BJ (cell line): ENCODE results near the gene P2RY14. TPM values are rescaled to one million over a fixed set of nuclear protein-coding genes. Genes with fewer than 3 reads are reported as not detected.

Source experiments
- CTCF ChIA-PET: fragments of 350-600 bp; formaldehyde crosslinking; extraction: SDS; loops from one replicate; lab custom pipeline; 2021; ENCODE audit warnings: antibody characterized with exemption, inconsistent platforms; lab: Yijun Ruan, JAX
- POLR2A ChIA-PET: fragments of 300-600 bp; sonication (Branson Sonifier 250); formaldehyde crosslinking; extraction: SDS; loops from one replicate; lab custom pipeline; 2021; ENCODE audit warnings: antibody characterized with exemption; lab: Charles Lee
- DNase-seq: peaks from one replicate; pipeline ENCODE4 v3.0.0-alpha.2; 2011; ENCODE audit warnings: low read depth
- H3K27me3 ChIP-seq: 2 replicates; pipeline ENCODE4 v1.6.0; 2011; ENCODE audit warnings: low read length; ENCODE audit not compliant: control insufficient read depth, insufficient read depth
- H3K36me3 ChIP-seq: 2 replicates; pipeline ENCODE4 v1.5.1; 2011; ENCODE audit warnings: low read length; ENCODE audit not compliant: control insufficient read depth, insufficient read depth
- H3K4me3 ChIP-seq: 2 replicates; pipeline ENCODE4 v1.5.1; 2011; ENCODE audit warnings: low read depth, mild to moderate bottlenecking, control low read depth, low read length
- polyA plus RNA-seq: library from polyadenylated mRNA; depleted of rRNA; stranded (reverse); fragments of >200 nt; gene quantifications from 2 replicates; pipeline ENCODE4 v1.2.3, GENCODE V29; 2011
- TF ChIP-seq, protein P1 (sequence below): IDR thresholded peaks from 2 replicates; pipeline ENCODE4 v1.5.1; 2011; ENCODE audit warnings: low read depth, mild to moderate bottlenecking, control low read depth, inconsistent platforms, low read length, moderate library complexity; ENCODE audit not compliant: insufficient read depth

The P2RY14 gene
- polyA plus RNA-seq, 1 experiment = not detected

DNA sequence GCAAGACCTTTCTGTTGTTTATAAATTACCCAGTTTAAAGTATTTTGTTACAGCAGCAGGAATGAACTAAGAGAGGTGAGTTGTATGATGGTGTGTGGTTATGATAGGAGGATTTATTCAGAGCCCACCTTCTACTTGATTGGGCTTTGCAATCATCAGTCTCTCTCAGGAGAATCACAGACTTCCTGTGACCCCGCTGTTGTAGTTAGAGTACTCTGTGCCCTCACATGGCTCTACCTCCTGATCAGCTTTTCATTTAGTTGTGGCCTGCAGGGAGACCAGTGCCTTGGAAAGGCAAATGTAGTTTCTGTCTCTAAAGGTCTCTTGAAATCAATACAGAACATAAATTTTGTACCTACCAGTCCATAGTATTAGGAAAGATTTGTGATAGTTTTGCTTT is 7.6 kb upstream of the P2RY14 start:
- no peaks in the 10 kb centered on the region for H3K36me3 ChIP-seq
- H3K4me3 ChIP-seq = no peak overlapping the region
- TF ChIP-seq, protein P1, sequence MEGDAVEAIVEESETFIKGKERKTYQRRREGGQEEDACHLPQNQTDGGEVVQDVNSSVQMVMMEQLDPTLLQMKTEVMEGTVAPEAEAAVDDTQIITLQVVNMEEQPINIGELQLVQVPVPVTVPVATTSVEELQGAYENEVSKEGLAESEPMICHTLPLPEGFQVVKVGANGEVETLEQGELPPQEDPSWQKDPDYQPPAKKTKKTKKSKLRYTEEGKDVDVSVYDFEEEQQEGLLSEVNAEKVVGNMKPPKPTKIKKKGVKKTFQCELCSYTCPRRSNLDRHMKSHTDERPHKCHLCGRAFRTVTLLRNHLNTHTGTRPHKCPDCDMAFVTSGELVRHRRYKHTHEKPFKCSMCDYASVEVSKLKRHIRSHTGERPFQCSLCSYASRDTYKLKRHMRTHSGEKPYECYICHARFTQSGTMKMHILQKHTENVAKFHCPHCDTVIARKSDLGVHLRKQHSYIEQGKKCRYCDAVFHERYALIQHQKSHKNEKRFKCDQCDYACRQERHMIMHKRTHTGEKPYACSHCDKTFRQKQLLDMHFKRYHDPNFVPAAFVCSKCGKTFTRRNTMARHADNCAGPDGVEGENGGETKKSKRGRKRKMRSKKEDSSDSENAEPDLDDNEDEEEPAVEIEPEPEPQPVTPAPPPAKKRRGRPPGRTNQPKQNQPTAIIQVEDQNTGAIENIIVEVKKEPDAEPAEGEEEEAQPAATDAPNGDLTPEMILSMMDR = no peak
- H3K27me3 ChIP-seq = no peaks in the 10 kb centered on the region
- POLR2A ChIA-PET = no interaction called here
- CTCF ChIA-PET = interaction anchor here (0.7 to 6.6 kb wide), 9 partner anchors 12 to 127 kb away, joined by 3 to 60 read pairs (median 4); no protein-coding TSS in a partner anchor
- DNase-seq = no peak

DNA sequence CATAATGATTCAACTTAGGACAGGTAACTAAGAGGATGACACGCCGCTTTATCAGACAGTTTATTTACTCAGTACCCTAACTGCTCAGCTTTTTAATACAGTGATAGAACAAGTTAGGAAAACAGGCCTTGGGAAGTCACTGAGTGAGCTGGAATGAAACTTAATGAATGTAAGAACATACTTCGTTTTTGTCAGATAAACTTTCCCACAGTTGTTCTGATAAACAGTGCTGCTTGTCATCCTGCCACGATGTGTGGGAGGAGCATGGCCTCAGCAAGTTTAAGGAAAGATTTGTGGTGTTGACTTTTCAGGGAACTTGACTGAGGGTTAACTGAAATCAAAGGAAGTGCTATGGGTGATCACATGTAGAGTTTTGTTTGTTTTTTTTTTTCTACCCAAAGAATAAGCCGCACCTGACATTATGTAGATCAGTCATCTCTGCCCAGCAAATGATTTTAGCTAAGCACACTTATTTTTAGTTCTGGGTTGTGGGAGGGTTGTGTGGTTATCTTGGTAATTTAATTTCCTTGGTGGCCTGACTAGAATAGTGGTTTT is 5.6 kb upstream of the P2RY14 start:
- DNase-seq = no peak
- no peaks in the 10 kb centered on the region for H3K36me3 ChIP-seq
- H3K27me3 ChIP-seq = no peaks in the 10 kb centered on the region
- POLR2A ChIA-PET = no interaction called here
- no peak overlapping the region for H3K4me3 ChIP-seq
- CTCF ChIA-PET = interaction anchor here (1.3 to 6.6 kb wide), 5 partner anchors 8 to 634 kb away, joined by 3 to 60 read pairs (median 4); no protein-coding TSS in a partner anchor
- TF ChIP-seq, protein P1 = no peak

DNA sequence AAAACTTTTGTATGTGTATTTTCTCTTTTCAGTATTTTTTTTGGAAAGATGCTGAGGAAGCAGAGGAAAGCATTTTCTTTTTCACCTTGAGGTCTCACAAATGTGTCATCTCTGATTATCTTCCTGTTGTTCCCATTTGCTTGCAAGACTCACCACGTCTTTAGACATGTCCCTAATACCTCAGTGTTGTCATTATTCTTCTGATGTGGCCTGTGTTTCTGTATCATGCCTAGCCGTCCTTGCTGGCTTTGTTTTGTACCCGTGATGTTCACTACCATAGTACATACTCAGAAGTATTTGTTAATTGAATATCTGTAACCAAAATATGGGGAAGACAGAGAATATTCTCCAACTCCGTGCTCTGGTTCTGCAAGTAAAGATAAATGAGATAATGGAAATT is 5.0 kb upstream of the P2RY14 start:
- no peaks in the 10 kb centered on the region for H3K36me3 ChIP-seq
- TF ChIP-seq, protein P1 = no peak
- H3K27me3 ChIP-seq = no peaks in the 10 kb centered on the region
- CTCF ChIA-PET = interaction anchor here (2.4 to 6.6 kb wide), 2 partner anchors 55 to 116 kb away, joined by 10 to 60 read pairs; no protein-coding TSS in a partner anchor
- DNase-seq = no peak
- H3K4me3 ChIP-seq = no peak overlapping the region
- POLR2A ChIA-PET = no interaction called here

DNA sequence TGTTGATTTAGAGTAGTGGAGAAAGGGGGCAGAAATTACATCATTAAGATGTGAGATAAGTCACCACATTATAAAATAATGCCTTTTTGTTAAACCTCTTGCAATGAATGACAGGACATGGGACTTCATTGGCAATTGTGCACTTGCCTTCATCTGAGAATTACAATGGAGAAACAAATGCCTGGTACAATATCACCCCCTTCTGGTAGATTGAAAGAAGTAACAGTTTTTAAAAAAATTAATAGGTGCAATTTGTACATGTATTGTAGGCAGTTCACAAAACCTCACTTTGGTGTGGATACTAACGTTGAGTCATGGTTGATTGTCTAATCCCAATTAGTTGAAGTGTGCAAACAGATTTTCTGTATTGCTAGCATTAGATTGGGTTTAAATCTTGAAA is 4.6 kb upstream of the P2RY14 start:
- DNase-seq = no peak
- POLR2A ChIA-PET = no interaction called here
- CTCF ChIA-PET = interaction anchor here (0.6 to 6.4 kb wide), 11 partner anchors 19 to 555 kb away, joined by 3 to 94 read pairs (median 4); no protein-coding TSS in a partner anchor
- Histone ChIP-seq H3K27me3 (no peaks in the 10 kb centered on the region), H3K36me3 (no peaks in the 10 kb centered on the region), H3K4me3 (no peak overlapping the region)
- TF ChIP-seq, protein P1 = peak; percentile 57

DNA sequence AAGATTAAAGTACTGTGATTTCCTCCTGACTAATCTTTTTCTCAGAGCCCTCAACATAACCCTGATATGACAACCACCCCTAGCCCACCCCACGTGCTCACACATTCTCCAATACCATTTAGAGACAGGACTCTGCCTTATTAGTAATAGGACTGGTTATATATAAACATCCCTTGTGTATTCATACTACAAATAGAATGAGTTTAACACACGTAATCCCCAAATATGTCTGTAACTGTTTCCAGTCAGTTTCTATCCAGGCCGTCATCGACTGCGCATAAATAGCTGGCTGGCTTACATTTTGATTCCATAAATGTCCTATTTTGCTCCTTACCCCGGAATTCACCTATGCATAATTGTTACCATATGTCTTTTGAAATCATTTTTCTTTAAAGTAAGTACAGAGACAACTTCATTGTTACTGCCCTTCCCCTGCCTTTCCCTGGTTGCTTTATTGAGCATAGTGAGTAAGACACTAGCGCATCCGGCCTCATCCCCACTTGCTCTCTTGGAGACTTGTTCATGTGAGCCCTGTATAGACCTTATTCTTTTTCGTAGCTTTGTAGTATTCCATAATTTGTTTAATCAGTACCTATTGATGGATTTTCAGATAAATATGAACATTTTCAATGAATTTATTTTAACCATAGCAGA is 3.5 kb upstream of the P2RY14 start:
- no peak for DNase-seq

More for the DNA sequence above, 3.5 kb upstream of the P2RY14 start:
- no peak overlapping the region for H3K4me3 ChIP-seq
- CTCF ChIA-PET = interaction anchor here (0.7 to 6.4 kb wide), 8 partner anchors 18 to 125 kb away, joined by 3 to 94 read pairs (median 6); no protein-coding TSS in a partner anchor
- H3K36me3 ChIP-seq = no peaks in the 10 kb centered on the region
- no peaks in the 10 kb centered on the region for H3K27me3 ChIP-seq
- TF ChIP-seq, protein P1 = no peak
- POLR2A ChIA-PET = no interaction called here
